Measurements from ENCODE around the gene ABR.
"Not testable (repeated sequence)": the region's sequence is repeated elsewhere in the genome, so short reads cannot be mapped to it uniquely, and the experiment has no call there.

ABR gene

DNA sequence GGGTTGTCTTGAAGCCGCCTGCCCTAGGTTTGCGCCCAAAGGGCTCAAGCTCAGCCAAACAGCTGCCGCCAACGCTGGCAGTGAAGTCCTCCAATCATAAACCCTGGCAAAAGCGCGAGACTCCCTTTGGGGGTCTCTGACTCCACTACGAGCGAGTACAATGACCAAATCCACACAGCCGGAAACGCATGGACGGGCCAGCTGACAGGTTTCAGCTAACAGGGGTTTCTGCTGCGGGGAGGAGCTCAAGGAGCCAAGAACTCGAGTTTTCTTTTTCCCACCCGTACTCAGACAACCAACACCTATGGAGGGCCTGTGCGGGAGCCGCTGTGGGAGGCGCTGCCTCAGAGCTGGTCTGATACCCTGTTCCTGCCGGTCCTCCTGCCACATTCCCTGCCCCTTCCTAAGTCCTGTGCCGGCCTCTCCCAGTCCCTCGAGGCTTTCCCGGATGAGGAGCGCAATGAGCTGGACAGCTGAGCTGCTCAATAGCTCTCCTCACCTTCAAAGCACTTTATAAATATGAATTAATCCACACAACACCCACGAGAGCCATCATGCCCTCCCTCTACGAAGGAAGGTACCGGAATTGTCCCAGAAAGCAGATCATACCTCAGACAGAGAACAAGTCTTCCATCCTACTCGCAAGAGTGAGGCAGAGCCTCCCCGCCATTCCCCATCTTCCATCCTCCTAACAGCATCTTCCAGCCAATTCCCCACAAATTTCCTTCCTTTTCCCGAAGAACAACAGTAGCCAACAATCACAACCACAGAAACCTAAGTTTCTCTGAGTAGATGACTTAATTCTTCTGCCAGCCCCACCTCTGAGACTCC lies 6.1 kb downstream of the ABR start:
- DNase-seq, result no peak

DNA sequence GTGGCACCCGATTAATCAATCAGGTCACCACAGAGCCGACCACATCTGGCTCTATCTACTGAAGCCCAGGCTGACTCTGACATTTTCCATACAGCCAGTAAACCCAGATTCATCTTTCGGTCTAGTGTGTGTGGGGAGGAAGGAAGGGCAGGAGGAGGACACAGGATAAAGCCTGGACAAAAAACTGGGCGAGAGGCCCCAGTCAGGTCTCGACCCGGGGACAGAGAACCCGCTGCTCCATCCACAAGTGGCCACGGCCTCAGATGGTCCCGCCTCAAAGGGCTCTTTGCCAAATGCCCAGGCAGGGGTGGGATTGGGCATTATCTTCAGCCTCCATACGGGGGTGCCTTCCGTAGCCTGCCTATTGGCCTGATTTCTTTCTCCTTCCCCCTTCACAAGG lies 7.8 kb downstream of the ABR start:
- DNase-seq, result no peak

DNA sequence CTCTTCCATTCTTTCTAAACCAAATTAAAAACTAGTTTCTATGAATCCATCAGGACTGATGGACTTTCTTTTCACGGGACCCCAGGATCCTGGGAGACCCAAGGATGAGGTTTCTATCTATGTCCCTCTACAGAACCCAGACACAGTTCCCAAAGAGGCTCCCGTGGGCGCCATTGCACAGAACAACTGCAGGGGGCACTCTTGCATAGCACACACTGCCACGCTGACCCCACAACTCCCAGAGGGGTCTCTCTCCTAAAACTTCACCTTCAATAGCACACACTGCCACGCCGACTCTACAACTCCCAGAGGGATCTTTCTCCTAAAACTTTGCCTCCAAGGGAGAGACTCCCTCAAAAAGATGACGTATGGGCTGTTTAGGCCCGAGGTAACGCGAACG lies 9.0 kb downstream of the ABR start:
- no peak for DNase-seq

DNA sequence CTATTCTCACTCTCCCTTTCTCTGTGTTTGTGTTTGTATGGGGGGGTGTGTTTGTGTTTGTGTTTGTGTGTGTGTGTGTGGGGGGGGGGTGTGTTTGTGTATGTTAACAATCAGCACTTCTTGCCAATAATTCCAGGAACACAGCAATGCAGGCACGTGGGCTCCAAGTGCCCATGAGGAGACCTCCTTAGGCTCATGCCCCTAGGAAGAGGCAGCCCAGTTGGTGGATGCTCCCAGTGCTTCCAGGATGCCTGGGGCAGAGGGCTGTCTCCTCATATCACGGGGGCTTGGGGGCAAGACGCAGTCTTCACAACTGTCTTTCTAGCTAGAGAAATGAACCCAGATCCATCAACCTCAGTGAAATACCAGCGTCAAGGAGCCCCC lies 9.9 kb downstream of the ABR start:
- DNase-seq, result no peak

DNA sequence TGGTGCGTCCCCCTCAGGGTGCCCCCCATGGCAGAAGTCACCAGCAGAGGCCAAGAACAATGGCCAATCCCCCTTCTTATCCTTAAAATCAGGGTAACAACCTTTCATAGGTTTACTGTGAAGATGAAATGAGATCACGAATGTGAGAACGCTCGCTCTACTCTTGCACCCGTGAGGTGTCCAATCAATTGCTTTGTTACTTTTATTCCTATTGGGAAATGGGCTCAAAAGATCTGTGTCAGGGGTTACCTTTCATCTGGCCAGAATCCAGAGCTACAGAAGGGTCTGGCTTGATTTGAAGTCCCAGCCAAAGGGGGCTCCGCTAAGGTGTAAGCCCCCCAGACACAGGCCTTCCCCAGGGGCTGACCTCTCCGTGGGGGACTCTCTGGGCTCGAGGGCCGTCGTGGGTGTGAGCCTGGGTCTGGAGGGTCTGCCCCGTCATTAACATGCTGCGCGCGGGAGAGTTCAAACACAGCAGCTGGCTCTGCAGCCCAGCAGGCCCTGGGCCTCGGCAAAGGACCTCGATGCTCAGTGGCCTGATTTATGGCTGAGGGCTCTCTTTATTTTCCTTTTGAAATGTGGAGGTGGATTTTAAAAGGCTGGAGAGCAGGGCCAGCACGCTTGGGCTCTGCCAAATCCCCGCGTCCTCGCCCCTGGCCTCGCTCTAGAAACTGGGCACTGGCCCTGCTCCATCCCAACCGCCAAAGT lies 10.4 kb downstream of the ABR start:
- DNase-seq, result no peak

DNA sequence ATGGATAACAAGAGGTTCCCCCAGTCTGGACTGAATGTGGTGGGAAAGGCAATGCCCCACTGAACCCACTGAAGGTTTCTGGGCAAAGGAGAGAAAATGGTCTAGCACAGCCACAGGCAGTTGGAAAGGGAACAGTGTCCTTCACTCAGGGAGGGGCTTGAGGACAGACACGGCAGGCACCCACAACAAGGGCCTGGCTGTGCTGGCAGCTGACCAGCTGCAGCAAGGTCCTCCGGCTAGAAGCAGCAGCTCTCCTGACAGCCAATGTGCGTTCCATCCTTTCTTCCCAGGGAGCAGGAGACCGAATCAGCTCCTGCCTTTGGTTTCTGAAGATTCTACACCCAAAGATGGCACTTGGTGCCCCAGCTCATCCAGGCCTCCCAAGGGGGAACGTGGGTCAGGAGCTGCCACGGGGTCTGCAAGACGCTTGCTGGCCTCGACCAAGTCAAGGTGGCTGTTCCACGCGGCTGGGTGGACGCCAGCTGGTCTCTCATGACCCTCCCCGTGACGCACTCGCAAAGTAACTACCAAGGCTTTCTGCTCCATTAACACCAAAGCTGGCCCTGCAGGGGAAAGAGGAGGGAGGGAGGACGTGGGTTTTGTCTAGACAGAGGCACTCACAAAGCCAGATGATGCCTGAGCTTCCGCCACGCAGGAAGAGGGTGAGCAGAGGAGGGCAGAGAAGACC lies 11.1 kb downstream of the ABR start:
- no peak for DNase-seq

DNA sequence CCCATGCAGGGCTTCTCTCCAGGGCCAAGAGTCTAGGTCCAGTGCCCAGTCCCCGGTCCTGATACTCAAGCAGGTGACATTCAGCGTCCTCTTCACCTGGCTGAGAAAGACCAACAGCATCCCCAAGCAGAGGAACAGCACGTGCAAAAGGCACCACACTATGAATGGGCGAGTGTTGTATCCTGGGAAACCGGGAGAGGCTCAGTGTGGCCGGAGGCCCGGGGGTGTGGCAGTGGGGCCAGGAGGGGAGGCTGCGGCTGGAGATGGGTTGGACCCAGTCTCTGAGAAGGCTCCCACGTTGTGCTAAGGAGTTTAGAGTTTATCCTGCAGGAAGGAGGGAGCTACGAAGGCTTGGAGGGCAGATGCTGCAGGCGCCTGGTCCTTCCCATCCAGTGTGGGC lies 13.5 kb downstream of the ABR start:
- no peak for DNase-seq

DNA sequence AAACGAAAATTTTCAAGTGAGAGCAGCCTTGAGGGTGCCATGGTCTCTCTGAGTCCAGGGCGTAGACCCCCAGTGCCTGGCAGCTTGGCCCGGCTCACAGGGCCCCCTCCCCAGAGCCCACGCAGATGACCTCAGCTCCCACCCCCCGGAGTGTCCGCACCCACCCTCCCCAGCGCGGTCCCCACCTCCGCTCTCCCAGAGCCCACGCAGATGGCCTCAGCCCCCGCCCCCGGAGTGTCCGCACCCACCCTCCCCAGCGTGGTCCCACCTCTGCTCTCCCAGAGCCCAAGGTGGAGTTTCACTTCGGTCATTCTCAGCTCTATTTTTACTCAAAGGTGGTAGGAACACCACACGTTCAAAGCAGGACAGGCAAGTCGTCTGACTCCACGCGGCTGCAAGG lies 13.9 kb downstream of the ABR start:
- DNase-seq, result no peak

DNA sequence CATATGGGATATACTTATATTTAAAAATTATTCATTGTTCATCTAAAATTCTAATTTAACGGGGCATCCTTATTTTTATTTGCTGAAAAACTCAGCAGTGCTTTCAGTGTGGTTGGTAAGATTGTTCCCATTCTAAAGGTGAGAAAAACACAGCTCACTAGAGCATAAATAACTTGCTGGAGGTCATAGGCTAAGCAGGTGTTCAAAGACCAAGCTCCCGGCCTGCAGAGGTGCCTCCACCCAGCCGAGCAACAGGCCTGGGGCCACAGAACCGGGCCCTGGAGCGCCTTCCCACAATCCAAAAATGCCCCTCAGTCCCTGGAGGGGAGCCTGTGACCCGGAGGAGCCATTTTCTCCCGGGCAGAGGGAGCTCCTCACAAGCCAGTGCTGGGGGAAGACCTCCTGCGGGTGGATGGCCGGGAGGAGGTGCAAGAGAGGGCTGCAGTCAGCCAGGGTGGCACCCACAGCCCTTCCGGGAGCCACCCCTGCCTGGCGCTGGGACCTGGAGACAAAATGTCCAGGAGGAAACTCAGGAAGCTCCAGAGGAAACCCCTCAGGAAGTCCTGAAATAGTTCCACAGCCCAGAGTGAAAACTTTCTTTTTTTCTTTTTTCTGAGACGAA lies 14.7 kb downstream of the ABR start:
- no peak for DNase-seq

DNA sequence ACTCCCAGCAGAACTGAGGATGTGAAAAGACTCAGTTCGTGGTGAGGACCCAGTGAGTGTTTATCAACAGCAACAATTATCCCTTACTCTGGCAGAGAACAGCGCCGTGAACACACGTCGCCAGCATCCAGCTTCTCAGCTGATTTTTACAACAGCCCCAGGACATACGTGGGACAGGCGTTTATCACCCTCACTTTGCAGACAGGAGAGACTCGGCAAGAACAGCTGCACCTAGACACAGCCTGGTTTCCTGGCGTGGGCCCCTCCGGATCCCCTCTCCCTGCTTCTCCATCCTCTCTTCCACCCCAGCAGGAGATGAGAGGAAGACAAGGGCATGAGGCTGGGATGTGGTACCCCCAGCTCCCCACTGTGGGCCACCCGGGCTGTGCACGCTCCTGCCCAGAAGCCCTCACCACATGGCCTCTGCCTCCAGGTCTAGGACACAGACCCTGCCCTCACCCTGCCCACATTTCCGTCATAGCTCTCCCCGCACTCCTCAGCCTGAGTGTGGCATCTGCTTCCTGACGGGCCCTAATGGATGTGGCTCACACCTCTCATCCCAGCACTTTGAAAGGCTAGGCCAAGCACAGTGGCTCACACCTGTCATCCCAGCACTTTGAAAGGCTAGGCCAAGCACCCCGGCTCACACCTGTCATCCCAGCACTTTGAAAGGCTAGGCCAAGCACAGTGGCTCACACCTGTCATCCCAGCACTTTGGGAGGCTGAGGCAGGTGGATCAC lies 17.5 kb downstream of the ABR start:
- DNase-seq, result no peak

DNA sequence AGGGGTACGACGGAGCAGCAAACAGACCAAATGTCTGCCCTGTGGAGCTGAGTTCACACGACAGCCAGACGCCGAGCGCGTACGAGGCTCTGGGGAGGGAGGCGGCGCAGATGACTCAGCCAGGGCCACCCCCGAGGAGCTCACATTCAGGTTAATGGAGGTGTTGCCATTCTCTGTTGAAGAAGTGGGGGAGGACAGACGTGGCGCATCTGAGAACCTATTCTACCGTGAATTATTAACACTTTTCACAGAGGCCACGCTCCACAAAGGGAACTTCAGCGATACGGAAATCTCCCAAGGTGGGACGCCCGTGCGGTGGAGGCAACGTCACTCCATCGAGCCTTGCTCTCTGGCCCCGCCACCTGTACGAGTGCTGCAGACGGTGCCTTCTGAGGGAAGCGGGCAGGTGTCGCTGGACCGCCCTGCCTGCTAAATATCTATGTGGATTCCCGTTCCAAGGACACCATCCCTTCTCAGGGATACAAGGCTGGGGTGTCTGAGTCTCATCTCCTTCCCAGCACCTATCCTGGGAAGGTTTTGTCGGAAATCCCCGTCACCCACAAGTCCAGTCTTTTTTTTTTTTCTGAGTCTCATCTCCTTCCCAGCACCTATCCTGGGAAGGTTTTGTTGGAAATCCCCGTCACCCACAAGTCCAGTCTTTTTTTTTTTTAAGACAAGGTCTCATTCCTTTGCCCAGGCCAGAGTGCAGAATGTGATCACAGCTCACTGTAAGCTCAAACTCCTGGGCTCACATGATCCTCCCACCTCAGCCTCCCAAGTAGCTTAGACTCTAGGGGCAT lies 19.0 kb downstream of the ABR start:
- no peak for DNase-seq

DNA sequence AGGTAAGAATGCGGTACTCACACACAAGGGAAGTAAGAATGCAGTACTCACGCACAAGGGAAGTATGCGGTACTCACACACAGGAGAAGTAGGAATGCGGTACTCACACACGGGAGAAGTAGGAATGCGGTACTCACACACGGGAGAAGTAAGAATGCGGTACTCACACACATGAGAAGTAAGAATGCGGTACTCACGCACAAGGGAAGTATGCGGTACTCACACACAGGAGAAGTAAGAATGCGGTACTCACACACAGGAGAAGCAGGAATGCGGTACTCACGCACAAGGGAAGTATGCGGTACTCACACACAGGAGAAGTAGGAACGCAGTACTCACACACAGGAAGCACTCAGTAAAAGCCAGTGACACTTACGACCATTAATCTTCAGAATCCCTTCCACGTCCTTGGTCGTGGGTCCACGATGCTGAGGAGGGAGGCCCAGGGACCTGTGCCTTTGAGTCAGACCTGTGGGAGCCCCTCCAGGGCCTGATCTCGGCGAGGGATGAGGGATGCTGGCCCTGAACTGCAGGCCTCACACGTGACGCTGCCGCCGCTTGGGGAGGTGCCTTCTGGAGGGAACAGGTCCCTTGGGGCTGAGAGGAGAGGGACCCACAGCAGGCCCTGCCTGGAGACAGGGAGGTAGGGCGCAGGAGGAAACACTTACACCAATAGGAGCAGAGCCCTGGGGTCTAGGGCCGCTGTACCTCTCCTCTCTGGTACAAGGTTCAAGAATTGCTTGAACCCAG lies 20.2 kb downstream of the ABR start:
- no peak for DNase-seq

DNA sequence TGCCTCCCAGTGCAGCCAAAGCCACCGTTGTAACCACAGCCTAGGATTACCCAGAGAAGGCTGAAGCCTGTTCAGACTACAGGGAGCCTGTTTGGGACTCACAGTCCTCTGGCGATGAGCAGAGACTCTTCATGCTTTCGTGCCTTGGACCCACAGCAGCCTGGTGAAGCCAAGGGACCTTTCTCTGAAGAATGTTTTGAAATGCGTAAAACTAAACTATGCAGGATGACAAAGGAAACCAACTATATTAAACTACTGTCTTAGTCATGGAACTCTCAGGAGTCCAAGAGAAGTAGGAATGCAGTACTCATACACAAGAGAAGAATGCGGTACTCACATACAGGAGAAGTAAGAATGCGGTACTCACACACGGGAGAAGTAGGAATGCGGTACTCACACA lies 20.9 kb downstream of the ABR start:
- DNase-seq, result no peak

DNA sequence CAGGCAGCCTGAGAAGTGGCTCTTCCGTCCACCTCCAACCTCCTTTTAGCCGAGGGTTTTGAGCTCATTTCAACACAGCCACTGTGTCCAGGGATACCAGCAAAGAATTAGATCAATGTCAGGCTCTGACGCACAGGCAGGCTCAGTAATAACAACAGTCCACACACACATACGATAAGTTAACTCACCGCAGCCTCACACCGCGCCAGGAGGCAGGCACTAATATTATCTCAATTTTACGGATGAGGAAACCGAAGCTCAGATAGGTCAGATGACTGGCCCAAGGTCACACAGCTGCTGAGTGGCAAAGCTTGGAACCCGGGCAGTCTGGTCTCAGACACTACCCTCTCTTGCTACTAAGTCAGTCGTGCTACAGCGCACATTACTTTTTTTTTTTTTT lies 22.9 kb downstream of the ABR start:
- no peak for DNase-seq

DNA sequence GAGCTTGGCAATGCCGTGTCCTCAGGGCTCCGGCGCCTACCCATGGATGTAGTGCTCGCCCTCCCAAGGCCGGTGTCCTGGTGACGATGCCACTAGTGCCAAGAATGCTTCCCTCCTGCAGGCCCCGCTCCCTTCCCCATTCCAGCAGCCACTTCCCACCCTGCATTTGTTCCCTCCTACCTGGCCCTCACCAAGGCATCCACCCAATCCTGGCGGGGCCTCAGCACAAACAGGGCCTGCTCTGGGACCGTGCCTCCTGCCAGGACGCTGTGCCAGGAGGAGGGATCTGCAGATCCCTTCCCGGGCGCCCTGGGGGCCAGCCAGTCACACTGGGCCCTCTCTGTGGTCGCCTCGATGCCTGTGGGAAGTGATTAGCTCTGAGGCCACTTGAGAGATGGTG lies 25.1 kb downstream of the ABR start:
- DNase-seq, result no peak

DNA sequence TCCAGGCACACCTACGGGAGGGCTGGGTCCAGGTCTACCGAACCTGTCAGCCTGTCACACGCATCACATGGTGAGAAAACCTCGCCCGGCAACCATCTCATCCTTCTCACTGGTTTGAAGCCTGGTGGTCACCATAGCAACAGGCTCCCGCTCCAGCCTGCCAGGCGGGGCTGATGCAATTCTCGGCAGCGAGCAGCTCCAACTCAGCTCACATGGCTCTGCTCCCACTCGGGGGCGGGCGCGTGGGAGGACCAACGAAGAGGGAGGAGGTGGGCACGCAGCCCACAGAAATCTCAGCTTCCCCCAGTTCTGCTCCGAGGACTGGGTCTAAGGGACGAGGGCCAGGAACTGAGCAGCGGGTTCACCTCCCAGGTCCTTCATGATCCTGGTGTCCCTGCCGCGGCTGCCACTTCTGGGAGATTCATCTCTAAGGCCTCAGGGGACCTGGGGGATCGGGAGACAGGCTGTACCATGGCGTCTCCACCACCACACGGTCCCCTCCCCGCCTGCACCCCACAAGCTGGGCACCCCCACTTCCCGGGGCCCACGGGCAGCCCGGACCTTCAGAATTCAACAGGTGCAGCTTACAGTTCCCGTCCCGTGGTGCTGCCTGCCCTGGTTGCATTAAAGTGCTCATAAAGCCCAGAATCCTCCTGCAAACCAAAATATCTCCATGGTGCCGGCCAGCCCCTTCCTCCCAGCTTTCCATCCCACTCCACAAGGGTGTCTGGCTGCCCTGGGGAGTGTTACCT lies 25.8 kb downstream of the ABR start:
- DNase-seq, result no peak

DNA sequence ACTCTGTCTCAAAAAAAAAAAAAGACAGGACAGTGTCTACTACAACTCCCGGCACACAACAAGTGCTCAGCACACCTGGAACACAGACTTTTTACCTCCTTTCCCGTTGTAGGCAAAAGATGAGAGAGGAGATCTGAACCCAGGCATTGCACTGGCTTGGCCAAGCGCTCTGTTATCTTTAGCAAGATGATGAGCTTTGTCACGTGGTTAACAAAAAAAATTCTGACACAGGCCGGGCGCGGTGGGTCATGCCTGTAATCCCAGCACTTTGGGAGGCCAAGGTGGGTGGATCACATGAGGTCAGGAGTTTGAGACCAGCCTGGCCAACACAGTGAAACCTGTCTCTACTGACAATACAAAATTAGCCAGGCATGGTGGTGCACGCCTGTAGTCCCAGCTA lies 27.2 kb downstream of the ABR start:
- DNase-seq, result not testable (repeated sequence)

DNA sequence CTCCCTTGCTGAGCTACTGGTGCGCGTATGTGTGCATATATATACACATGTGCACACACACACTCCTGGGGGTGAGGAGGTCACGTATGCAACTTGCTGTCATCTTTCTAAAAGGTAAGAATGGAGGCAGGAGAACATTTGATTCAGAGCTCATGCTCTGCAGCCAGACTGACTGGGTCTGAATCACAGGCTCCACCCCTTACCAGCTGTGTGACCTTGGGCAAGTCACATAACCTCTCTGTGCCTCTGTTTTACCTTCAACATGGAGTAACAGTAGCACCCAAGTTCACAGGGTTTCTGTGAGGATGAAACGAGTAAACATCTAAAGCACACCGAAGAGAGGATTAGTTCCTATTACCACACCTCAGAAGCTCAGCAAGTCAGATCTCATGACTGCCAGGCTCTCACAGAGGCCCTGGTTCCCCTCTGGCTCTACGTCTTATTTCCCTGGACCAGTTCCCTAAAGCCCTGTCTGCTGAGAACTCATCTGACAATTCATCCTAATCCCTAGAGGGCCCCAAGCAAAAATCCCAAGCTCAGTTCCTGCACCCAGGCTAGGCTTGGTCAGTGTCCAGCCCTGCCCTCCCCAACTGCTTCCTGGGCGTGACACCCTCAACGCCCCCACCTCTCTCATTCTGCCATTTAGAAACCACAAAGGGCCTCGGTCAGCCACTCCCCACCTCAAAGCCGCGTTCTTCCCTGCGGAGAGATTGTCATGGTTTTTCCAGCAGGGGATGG lies 28.7 kb downstream of the ABR start:
- no peak for DNase-seq

DNA sequence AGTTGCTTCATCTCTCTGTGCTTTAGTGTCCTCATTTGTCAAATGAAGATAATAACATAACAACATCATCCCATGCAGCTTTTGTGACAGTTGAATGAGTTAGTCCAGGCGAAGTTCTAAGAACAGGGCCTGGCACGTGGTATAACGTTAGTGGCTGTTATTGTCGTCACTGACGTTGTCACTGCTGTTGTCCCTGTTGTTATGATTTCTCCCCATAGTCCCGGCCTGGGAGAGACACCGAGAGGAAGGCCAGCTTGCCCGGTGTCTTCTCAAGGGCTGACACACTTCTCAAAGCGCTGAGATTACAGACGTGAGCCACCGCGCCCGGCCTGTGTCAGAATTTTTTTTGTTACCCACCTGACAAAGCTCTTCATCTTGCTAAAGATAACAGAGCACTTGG lies 29.9 kb downstream of the ABR start:
- no peak for DNase-seq

DNA sequence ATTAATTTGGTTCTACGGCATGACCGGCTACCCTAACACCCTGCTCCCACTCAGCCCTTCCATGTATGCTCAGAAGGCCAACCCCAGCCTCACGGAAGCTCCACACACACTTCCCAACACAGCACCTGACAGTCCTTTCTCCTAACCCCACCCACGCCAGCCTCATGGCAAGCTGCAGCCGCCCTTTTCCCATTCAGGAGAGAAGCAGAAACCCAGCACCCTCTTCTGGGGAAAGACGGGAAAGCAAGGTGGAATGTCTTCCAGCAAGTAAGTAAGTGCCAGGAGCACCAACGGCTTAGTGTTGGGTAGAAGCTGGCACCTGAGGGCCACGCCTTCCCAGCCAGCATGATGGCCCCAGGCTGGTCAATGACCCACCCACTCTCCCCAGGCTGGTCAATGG lies 32.1 kb downstream of the ABR start:
- no peak for DNase-seq
